NCI-H2227 treated with DMSO at 0.1 percent for 48 hours (cell line): Measurements from ENCODE around the gene LZTS2.

Experiments used
- DNase-seq: peaks from one replicate; lab custom pipeline; 2025; lab: John Stamatoyannopoulos, UW

Gene LZTS2

GRCh38 chr10:101054351-101054750 lies 54.7 kb downstream of the LZTS2 start:
- no peak for DNase-seq

DNA sequence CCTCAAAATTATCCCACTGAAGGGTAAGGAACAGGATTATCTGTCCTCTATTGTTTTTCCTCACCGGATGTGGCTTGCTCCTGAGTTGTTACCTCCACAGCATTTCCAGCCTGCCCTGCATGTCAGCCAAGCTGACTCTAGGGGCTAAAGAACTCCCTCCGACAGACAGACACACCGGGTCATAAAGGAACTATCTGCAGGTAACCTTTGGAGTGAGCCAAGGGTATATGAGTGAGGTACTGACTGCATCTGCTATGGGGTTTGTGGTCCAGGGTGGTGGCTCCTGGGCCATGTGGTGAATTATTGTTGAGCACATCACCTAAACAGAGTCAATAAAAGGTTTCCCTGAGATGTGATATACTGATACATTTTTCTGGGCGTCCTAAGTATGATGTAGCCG lies 55.3 kb downstream of the LZTS2 start:
- no peak for DNase-seq

DNA sequence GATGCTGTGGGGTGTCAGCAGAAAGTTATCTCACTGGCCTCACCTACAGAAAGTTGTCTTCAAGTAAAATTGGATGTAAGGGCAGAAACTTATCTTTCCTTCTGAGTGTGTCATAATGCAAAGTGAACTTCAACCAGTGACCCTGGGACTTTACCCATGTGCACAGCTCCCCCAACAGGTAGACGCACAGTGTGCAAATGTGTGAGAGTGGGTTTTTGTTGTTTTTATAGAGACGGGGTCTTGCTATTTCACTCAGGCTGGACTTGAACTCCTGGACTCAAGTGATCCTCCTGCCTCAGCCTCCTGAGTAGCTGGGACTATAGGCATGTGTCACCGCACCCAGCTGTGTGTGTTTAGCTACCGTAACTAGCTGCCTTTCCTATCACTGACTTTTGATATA lies 55.8 kb downstream of the LZTS2 start:
- DNase-seq, result no peak

- no peak for DNase-seq
Observed at GRCh38 chr10:101056365-101057151, 57.0 kb downstream of the LZTS2 start.
